ENCODE data around the gene EXOC6.

Gene EXOC6

GRCh38 chr10:92801978-92802872 lies 46.1 kb upstream of the EXOC6 start:
- Histone ChIP-seq H3K79me2 (ENCODE audit: insufficient read depth, low read length) (no peaks in the 10 kb centered on the region), H3K4me2 (ENCODE audit: low read depth, low read length, poor library complexity, severe bottlenecking) (no peak overlapping the region), H4K20me1 (ENCODE audit: insufficient read depth, low read length, poor library complexity, severe bottlenecking) (no peaks in the 10 kb centered on the region), H3K27me3 (ENCODE audit: insufficient read depth, low read length, poor library complexity, severe bottlenecking) (no peaks in the 10 kb centered on the region), H3K9me2 (replicated peaks; ENCODE audit: low read depth, low read length) (no peaks in the 10 kb centered on the region), H2AFZ (ENCODE audit: low read length) (no peak overlapping the region), H3K4me1 (ENCODE audit: insufficient read depth, low read length, poor library complexity, severe bottlenecking) (no peaks in the 10 kb centered on the region), H3K9ac (ENCODE audit: low read depth, low read length, poor library complexity, severe bottlenecking) (no peak overlapping the region), H3K4me3 (ENCODE audit: low read length, poor library complexity, severe bottlenecking) (no peak overlapping the region), H3K9me3 (ENCODE audit: insufficient read depth, low read depth, low read length) (no peaks in the 10 kb centered on the region), H3F3A (ENCODE audit: low read depth) (no peaks in the 10 kb centered on the region), H3K36me3 (ENCODE audit: insufficient read depth, low read length) (no peaks in the 10 kb centered on the region)
- TF ChIP-seq EZH2phosphoT487 (IDR thresholded peaks at IDR 0.05; ENCODE audit: borderline replicate concordance) = no peak
- TF ChIP-seq, protein P1, sequence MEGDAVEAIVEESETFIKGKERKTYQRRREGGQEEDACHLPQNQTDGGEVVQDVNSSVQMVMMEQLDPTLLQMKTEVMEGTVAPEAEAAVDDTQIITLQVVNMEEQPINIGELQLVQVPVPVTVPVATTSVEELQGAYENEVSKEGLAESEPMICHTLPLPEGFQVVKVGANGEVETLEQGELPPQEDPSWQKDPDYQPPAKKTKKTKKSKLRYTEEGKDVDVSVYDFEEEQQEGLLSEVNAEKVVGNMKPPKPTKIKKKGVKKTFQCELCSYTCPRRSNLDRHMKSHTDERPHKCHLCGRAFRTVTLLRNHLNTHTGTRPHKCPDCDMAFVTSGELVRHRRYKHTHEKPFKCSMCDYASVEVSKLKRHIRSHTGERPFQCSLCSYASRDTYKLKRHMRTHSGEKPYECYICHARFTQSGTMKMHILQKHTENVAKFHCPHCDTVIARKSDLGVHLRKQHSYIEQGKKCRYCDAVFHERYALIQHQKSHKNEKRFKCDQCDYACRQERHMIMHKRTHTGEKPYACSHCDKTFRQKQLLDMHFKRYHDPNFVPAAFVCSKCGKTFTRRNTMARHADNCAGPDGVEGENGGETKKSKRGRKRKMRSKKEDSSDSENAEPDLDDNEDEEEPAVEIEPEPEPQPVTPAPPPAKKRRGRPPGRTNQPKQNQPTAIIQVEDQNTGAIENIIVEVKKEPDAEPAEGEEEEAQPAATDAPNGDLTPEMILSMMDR (conservative IDR thresholded peaks at IDR 0.05; ENCODE audit: low read length) = no peak

DNA sequence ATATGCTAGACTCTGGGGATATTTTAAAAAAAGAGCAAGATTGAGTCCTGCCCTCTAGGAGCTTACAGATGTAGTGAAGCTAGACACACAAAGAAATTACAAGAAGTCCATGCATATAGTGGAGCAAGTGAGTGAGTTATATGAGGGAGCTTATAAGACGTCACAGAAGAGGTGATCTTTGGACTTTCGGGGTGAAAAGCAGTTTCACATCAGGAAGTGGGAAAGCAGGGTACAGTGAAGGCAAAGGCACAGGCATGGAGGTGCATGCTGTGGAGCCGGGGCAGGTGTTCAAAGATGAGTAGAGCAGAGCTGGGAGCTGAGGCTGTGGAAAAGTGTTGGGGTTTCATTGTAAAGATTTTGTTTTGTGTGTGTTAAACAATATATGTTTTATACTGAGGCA lies 38.5 kb upstream of the EXOC6 start:
- Histone ChIP-seq H3F3A (ENCODE audit: low read depth) (no peaks in the 10 kb centered on the region), H3K79me2 (ENCODE audit: insufficient read depth, low read length) (no peaks in the 10 kb centered on the region), H3K27me3 (ENCODE audit: insufficient read depth, low read length, poor library complexity, severe bottlenecking) (no peaks in the 10 kb centered on the region), H3K4me1 (ENCODE audit: insufficient read depth, low read length, poor library complexity, severe bottlenecking) (no peaks in the 10 kb centered on the region), H3K4me3 (ENCODE audit: low read length, poor library complexity, severe bottlenecking) (no peak overlapping the region), H2AFZ (ENCODE audit: low read length) (peak overlapping the region; percentile 15; the same call in 1 of the 2 replicates), H4K20me1 (ENCODE audit: insufficient read depth, low read length, poor library complexity, severe bottlenecking) (no peaks in the 10 kb centered on the region), H3K4me2 (ENCODE audit: low read depth, low read length, poor library complexity, severe bottlenecking) (no peak overlapping the region), H3K9ac (ENCODE audit: low read depth, low read length, poor library complexity, severe bottlenecking) (no peak overlapping the region), H3K9me3 (ENCODE audit: insufficient read depth, low read depth, low read length) (no peaks in the 10 kb centered on the region), H3K36me3 (ENCODE audit: insufficient read depth, low read length) (no peaks in the 10 kb centered on the region), H3K9me2 (replicated peaks; ENCODE audit: low read depth, low read length) (no peaks in the 10 kb centered on the region)
- no peak for TF ChIP-seq EZH2phosphoT487 (IDR thresholded peaks at IDR 0.05; ENCODE audit: borderline replicate concordance)
- TF ChIP-seq, protein P1 (conservative IDR thresholded peaks at IDR 0.05; ENCODE audit: low read length) = no peak

DNA sequence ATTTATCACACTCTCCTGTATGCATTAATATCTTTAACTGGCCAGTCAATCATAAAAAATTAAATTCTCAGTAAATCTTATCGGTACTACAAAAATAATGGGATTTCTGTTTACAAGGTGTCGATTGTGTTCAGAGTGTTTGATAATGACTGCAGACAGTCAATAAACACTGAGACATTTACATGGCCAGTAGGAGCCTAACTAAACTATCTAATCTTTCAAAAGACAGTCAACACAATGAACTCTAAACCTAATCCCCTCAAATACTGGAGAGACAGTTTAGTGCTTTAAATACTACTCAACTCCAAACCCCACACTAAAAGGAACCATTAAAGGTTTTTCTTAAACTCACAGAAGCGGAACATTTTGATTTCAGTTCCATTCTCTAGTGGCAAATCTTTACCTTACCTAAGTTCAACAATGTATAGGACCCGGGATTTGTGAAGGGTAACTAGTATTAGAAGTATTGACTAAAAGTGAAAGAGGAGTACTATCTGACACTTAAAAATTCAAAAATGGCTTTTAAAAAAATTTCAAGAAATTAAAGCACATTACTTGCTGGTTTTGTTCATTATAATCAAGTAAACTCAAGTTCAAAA lies 37.3 kb upstream of the EXOC6 start:
- H3K4me2 ChIP-seq (ENCODE audit: low read depth, low read length, poor library complexity, severe bottlenecking) = no peak overlapping the region
- no peaks in the 10 kb centered on the region for H3K9me3 ChIP-seq (ENCODE audit: insufficient read depth, low read depth, low read length)
- no peaks in the 10 kb centered on the region for H3K4me1 ChIP-seq (ENCODE audit: insufficient read depth, low read length, poor library complexity, severe bottlenecking)
- no peak overlapping the region for H2AFZ ChIP-seq (ENCODE audit: low read length)
- H3K9me2 ChIP-seq (replicated peaks; ENCODE audit: low read depth, low read length) = no peaks in the 10 kb centered on the region
- no peaks in the 10 kb centered on the region for H3K36me3 ChIP-seq (ENCODE audit: insufficient read depth, low read length)
- no peak for TF ChIP-seq EZH2phosphoT487 (IDR thresholded peaks at IDR 0.05; ENCODE audit: borderline replicate concordance)
- TF ChIP-seq, protein P1 (conservative IDR thresholded peaks at IDR 0.05; ENCODE audit: low read length) = no peak
- H4K20me1 ChIP-seq (ENCODE audit: insufficient read depth, low read length, poor library complexity, severe bottlenecking) = no peaks in the 10 kb centered on the region
- H3F3A ChIP-seq (ENCODE audit: low read depth) = no peaks in the 10 kb centered on the region
- no peaks in the 10 kb centered on the region for H3K27me3 ChIP-seq (ENCODE audit: insufficient read depth, low read length, poor library complexity, severe bottlenecking)
- no peak overlapping the region for H3K4me3 ChIP-seq (ENCODE audit: low read length, poor library complexity, severe bottlenecking)
- H3K79me2 ChIP-seq (ENCODE audit: insufficient read depth, low read length) = no peaks in the 10 kb centered on the region
- H3K9ac ChIP-seq (ENCODE audit: low read depth, low read length, poor library complexity, severe bottlenecking) = no peak overlapping the region

Data from Loucy (cell line).